ENCODE data around the gene UGT1A4. TPM values are rescaled to one million over a fixed set of nuclear protein-coding genes. Genes with fewer than 3 reads are reported as not detected.
A peak's percentile ranks its signal among the peaks of the same experiment; 100 is the strongest.

UGT1A4 gene
- total RNA-seq, 1 donor = not detected

DNA sequence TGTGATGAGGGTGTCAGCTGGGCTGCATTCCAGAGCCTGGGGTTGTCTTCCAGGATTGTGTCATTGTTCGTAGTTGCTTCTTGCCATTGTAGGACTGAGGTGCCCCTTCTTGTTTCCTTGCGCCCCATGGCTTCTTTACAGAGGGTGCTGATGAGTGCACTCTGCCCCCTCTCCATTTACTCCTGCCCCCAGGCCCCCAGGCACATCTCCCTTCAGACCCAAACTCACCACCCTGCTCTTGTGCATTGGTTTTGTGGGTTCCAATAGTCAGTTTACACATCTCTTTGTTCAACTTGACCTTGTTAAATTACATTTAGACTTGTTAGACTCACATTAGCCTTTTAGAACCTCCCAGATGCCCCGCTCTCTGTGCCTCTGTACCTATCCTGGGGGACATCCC is 102.7 kb downstream of the UGT1A4 start:
- no peaks in the 10 kb centered on the region for H4K20me1 ChIP-seq (ENCODE audit: insufficient read depth, low read length)
- no peak overlapping the region for H3K4me3 ChIP-seq (ENCODE audit: insufficient read depth, low read length)
- H3K4me1 ChIP-seq (ENCODE audit: insufficient read depth, low read length) = no peaks in the 10 kb centered on the region
- no peak overlapping the region for H2AFZ ChIP-seq (ENCODE audit: low read length)
- no peak overlapping the region for H3K4me2 ChIP-seq (ENCODE audit: insufficient read depth, low read length)
- H3K27me3 ChIP-seq (ENCODE audit: insufficient read depth, low read length) = peaks cover 8% of the 10 kb centered on the region
- H3K27ac ChIP-seq (ENCODE audit: low read depth, low read length) = no peak overlapping the region
- no peaks in the 10 kb centered on the region for H3K9me3 ChIP-seq (ENCODE audit: low read depth, low read length)
- no peaks in the 10 kb centered on the region for H3K36me3 ChIP-seq (ENCODE audit: insufficient read depth, low read length)
- DNase-seq (ENCODE audit: insufficient read length, low spot score, missing footprints) = peak; percentile 73
- H3K79me2 ChIP-seq (ENCODE audit: insufficient read depth, low read length) = no peaks in the 10 kb centered on the region
- TF ChIP-seq, protein P1, sequence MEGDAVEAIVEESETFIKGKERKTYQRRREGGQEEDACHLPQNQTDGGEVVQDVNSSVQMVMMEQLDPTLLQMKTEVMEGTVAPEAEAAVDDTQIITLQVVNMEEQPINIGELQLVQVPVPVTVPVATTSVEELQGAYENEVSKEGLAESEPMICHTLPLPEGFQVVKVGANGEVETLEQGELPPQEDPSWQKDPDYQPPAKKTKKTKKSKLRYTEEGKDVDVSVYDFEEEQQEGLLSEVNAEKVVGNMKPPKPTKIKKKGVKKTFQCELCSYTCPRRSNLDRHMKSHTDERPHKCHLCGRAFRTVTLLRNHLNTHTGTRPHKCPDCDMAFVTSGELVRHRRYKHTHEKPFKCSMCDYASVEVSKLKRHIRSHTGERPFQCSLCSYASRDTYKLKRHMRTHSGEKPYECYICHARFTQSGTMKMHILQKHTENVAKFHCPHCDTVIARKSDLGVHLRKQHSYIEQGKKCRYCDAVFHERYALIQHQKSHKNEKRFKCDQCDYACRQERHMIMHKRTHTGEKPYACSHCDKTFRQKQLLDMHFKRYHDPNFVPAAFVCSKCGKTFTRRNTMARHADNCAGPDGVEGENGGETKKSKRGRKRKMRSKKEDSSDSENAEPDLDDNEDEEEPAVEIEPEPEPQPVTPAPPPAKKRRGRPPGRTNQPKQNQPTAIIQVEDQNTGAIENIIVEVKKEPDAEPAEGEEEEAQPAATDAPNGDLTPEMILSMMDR (IDR thresholded peaks at IDR 0.05; ENCODE audit: extremely low read depth, low read depth, low read length) = no peak

DNA sequence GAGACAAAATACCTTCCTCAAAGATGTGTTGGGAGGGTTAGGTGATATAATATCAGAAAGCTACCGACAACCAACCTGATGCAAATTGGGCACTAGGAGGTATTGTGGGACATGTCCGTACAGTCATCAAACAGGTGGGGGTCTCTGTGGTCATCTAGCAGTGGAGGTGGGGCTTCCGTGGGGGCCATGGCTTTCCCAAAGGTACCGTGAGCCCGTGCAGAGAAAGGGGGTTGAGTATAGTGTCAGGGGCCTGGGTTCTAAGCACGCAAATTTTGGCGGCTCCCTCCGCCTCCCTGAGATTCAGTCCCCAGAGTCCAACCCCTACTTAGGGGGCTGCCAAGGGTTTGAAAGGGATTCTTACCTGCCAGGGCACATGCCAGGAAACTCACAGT is 103.2 kb downstream of the UGT1A4 start:
- Histone ChIP-seq H3K4me3 (ENCODE audit: insufficient read depth, low read length) (no peak overlapping the region), H2AFZ (ENCODE audit: low read length) (no peak overlapping the region), H3K9me3 (ENCODE audit: low read depth, low read length) (no peaks in the 10 kb centered on the region), H3K36me3 (ENCODE audit: insufficient read depth, low read length) (no peaks in the 10 kb centered on the region), H3K4me1 (ENCODE audit: insufficient read depth, low read length) (no peaks in the 10 kb centered on the region), H4K20me1 (ENCODE audit: insufficient read depth, low read length) (no peaks in the 10 kb centered on the region), H3K4me2 (ENCODE audit: insufficient read depth, low read length) (no peak overlapping the region), H3K79me2 (ENCODE audit: insufficient read depth, low read length) (no peaks in the 10 kb centered on the region), H3K27ac (ENCODE audit: low read depth, low read length) (no peak overlapping the region), H3K27me3 (ENCODE audit: insufficient read depth, low read length) (peaks cover 3% of the 10 kb centered on the region)
- TF ChIP-seq, protein P1 (IDR thresholded peaks at IDR 0.05; ENCODE audit: extremely low read depth, low read depth, low read length) = no peak
- DNase-seq (ENCODE audit: insufficient read length, low spot score, missing footprints) = no peak

DNA sequence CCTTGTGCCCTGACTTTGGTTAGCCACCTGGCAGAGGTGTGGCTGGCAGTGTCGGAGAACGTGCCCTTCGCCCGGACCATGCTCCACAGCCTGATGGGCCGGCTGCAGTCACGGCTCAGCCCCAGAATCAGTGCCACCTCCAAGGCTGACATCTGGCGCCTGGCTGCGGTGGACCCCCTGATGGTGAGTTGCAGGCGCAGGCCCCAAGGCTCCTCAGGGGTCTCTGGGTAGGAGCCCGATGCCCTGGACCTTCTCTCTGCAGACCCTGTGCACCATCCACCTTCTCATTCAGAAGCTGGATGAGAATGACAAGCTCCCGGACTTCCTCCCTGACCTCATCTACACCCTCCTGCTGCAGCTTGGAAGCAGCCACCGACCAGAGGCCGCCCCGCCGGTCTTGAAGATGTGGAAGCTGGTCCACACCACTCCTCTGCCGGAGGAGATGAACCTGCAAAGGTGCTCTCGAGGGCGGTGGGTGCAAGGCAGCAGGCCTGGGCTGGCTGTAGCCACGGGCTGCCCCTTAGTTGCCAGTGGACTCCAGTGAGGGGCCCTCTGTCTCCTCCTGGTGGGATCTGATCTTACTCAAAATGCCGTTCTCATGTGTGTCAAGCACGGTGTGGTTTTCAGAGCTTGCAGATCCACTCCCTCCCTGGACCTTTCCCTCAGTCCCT is 103.7 kb downstream of the UGT1A4 start:
- no peak overlapping the region for H3K4me3 ChIP-seq (ENCODE audit: insufficient read depth, low read length)
- H3K27ac ChIP-seq (ENCODE audit: low read depth, low read length) = no peak overlapping the region
- no peak overlapping the region for H3K4me2 ChIP-seq (ENCODE audit: insufficient read depth, low read length)
- no peaks in the 10 kb centered on the region for H3K79me2 ChIP-seq (ENCODE audit: insufficient read depth, low read length)
- no peaks in the 10 kb centered on the region for H3K9me3 ChIP-seq (ENCODE audit: low read depth, low read length)
- H3K4me1 ChIP-seq (ENCODE audit: insufficient read depth, low read length) = no peaks in the 10 kb centered on the region
- TF ChIP-seq, protein P1 (IDR thresholded peaks at IDR 0.05; ENCODE audit: extremely low read depth, low read depth, low read length) = no peak
- no peaks in the 10 kb centered on the region for H4K20me1 ChIP-seq (ENCODE audit: insufficient read depth, low read length)
- DNase-seq (ENCODE audit: insufficient read length, low spot score, missing footprints) = peak; percentile 19
- H2AFZ ChIP-seq (ENCODE audit: low read length) = no peak overlapping the region
- no peaks in the 10 kb centered on the region for H3K36me3 ChIP-seq (ENCODE audit: insufficient read depth, low read length)
- H3K27me3 ChIP-seq (ENCODE audit: insufficient read depth, low read length) = peaks cover 3% of the 10 kb centered on the region

Other genes with a start within 250 kb of the UGT1A4 start
- 34.0 and 38.3 TPM in 2 replicates for gene USP40, start 152.0 kb upstream of the UGT1A4 start, total RNA-seq
- gene UGT1A8, start 101.1 kb upstream of the UGT1A4 start, total RNA-seq = not detected in 2 replicates
- gene UGT1A10, start 82.3 kb upstream of the UGT1A4 start, total RNA-seq = not detected in 2 replicates
- gene UGT1A9, start 46.8 kb upstream of the UGT1A4 start, total RNA-seq = not detected in 2 replicates
- not detected in 2 replicates for gene UGT1A7, start 36.8 kb upstream of the UGT1A4 start, total RNA-seq
- not detected in 2 replicates for gene UGT1A6, start 25.8 kb upstream of the UGT1A4 start, total RNA-seq
- gene UGT1A5, start 5.8 kb upstream of the UGT1A4 start, total RNA-seq = not detected in 2 replicates
- not detected in 2 replicates for gene UGT1A3, start 10.3 kb downstream of the UGT1A4 start, total RNA-seq
- not detected in 2 replicates for gene UGT1A1, start 41.5 kb downstream of the UGT1A4 start, total RNA-seq
- not detected in 2 replicates for gene MROH2A, start 59.6 kb downstream of the UGT1A4 start, total RNA-seq
- gene HJURP, start 135.8 kb downstream of the UGT1A4 start, total RNA-seq = 2.9 and 3.5 TPM in 2 replicates
- not detected in 2 replicates for gene TRPM8, start 198.6 kb downstream of the UGT1A4 start, total RNA-seq